Measurements from ENCODE around the gene RTKN. TPM values are rescaled to one million over a fixed set of nuclear protein-coding genes. Genes with fewer than 3 reads are reported as not detected.

The RTKN gene
- total RNA-seq, 1 experiment from 2014 or later = 87.1 TPM

- Histone ChIP-seq H3K9ac (ENCODE audit: extremely low read depth, insufficient read length, low read length) (peak overlapping the region; percentile 65), H3K9me3 (ENCODE audit: control insufficient read depth, low read depth, low read length) (no peaks in the 10 kb centered on the region), H4K8ac (replicated peaks; ENCODE audit: insufficient read length, low read depth, low read length) (no peak overlapping the region), H3K79me2 (ENCODE audit: insufficient read depth, low read length) (peaks cover 18% of the 10 kb centered on the region; the same call in 1 of the 2 replicates), H3K79me1 (ENCODE audit: insufficient read depth, low read depth, low read length, poor library complexity, severe bottlenecking) (peaks cover 7% of the 10 kb centered on the region), H3K56ac (ENCODE audit: insufficient read length, low read depth, low read length) (no peak overlapping the region), H2BK5ac (ENCODE audit: insufficient read length, low read length) (peak overlapping the region; percentile 38), H3K23me2 (ENCODE audit: insufficient read length, low read depth, low read length, poor library complexity, severe bottlenecking) (peaks cover 11% of the 10 kb centered on the region), H2AK5ac (ENCODE audit: insufficient read length, low read length) (no peak overlapping the region), H3K4me1 (ENCODE audit: insufficient read depth, low read length) (peaks cover 3% of the 10 kb centered on the region; the same call in 1 of the 2 replicates), H3T11ph (ENCODE audit: low read length) (no peak overlapping the region), H3K18ac (ENCODE audit: insufficient read length, low read depth, low read length) (peak overlapping the region; percentile 63), H2BK20ac (ENCODE audit: low read depth, low read length, poor library complexity, severe bottlenecking) (no peak overlapping the region), H3K27me3 (ENCODE audit: insufficient read depth, low read length) (no peaks in the 10 kb centered on the region), H4K5ac (ENCODE audit: insufficient read length, low read depth, low read length) (no peak overlapping the region), H4K91ac (ENCODE audit: insufficient read length, low read depth, low read length) (no peak overlapping the region), H3K4ac (ENCODE audit: low read depth, low read length) (no peak overlapping the region), H3K4me2 (ENCODE audit: insufficient read depth, insufficient read length, low read length) (peak overlapping the region; percentile 80), H2BK15ac (ENCODE audit: low read depth, low read length) (no peak overlapping the region), H3K14ac (ENCODE audit: insufficient read depth, low read length) (peak overlapping the region; percentile 86), H3K23ac (ENCODE audit: insufficient read length, low read depth, low read length) (no peak overlapping the region), H2AFZ (ENCODE audit: low read length) (no peak overlapping the region), H2BK120ac (ENCODE audit: low read depth, low read length, poor library complexity, severe bottlenecking) (no peak overlapping the region), H2BK12ac (ENCODE audit: insufficient read length, low read depth, low read length) (no peak overlapping the region), H3K27ac (ENCODE audit: insufficient read length, low read depth, low read length) (peak overlapping the region; percentile 48), H4K20me1 (ENCODE audit: control insufficient read depth, insufficient read depth, insufficient read length) (no peaks in the 10 kb centered on the region)
- no CpG with 5 or more reads among the region's 45 CpGs for WGBS (ENCODE audit: extremely low coverage, insufficient read length, low lambda C conversion rate)
- peak; percentile 92 for DNase-seq
- TF ChIP-seq CTCF (conservative IDR thresholded peaks at IDR 0.05) = peak; percentile 26; the same call in 2 of the 3 replicates
- Mint-ChIP-seq H3K4me3 (peak overlapping the region; percentile 95 to 99), H3K9me3 (no peaks in the 10 kb centered on the region; a peak in 1 of 5 replicates), H3K27ac (peak overlapping the region; percentile 98 to 99 (median 99)), H3K36me3 (ENCODE audit: insufficient read depth in 1 of 3, low read depth in 3 of 3) (peaks cover 9 to 23% (median 20%) of the 10 kb centered on the region in 3 experiments), H3K4me1 (peaks cover 31 to 41% of the 10 kb centered on the region in 2 experiments), H3K27me3 (ENCODE audit: low read depth) (peaks cover 17% of the 10 kb centered on the region)
Measured at GRCh38 chr2:74440378-74441169, 1.2 kb downstream of the RTKN start.
